ENCODE results near the gene TNFAIP8. TPM values are rescaled to one million over a fixed set of nuclear protein-coding genes. Genes with fewer than 3 reads are reported as not detected.
A peak's percentile ranks its signal among the peaks of the same experiment; 100 is the strongest.

Gene TNFAIP8
- total and polyA plus RNA-seq, 2 experiments from 2014 or later = 10.3 to 14.8 TPM

GRCh38 chr5:119365847-119366539 is 10.2 kb downstream of the TNFAIP8 start:
- no peak for DNase-seq
- H3K36me3 ChIP-seq (ENCODE audit: low read depth) = no peaks in the 10 kb centered on the region

GRCh38 chr5:119366540-119366881 is 10.7 kb downstream of the TNFAIP8 start:
- peaks cover 40% of the 10 kb centered on the region for H3F3A ChIP-seq (ENCODE audit: insufficient read depth)
- H3K4me1 ChIP-seq (ENCODE audit: insufficient read depth) = peaks cover 54% of the 10 kb centered on the region
- no peaks in the 10 kb centered on the region for H4K20me1 ChIP-seq (ENCODE audit: insufficient read depth)
- H3K9ac ChIP-seq = no peak overlapping the region
- H3K36me3 ChIP-seq (ENCODE audit: low read depth) = no peaks in the 10 kb centered on the region
- H3K27ac ChIP-seq = no peak overlapping the region
- no peaks in the 10 kb centered on the region for H3K27me3 ChIP-seq (replicated peaks; ENCODE audit: insufficient read depth)
- DNase-seq = no peak
- 67 to 71% methylated on average over 2 of the region's 2 CpGs for WGBS, 2 experiments (ENCODE audit: low coverage in 1 of 2, low lambda C conversion rate in 2 of 2, missing lambda C conversion rate in 2 of 2)
- H2AFZ ChIP-seq = peak overlapping the region; percentile 59; the same call in 1 of the 2 replicates
- peaks cover 31% of the 10 kb centered on the region for H3K79me2 ChIP-seq (ENCODE audit: insufficient read depth)
- in situ Hi-C loops (cut with MboI) = no loop called here
- no peak overlapping the region for H3K4me3 ChIP-seq
- H3K9me3 ChIP-seq (ENCODE audit: low read depth) = no peaks in the 10 kb centered on the region
- no peak overlapping the region for H3K4me2 ChIP-seq (ENCODE audit: unreplicated experiment)
- TF ChIP-seq EZH2 (IDR thresholded peaks at IDR 0.05; ENCODE audit: insufficient read depth, poor library complexity, severe bottlenecking) = no peak
- no peak for TF ChIP-seq EZH2phosphoT487 (IDR thresholded peaks at IDR 0.05; ENCODE audit: insufficient read depth, low read depth)
- 0 out of 2 replicates have a peak, but pooled peaks cover 3% of the 10 kb centered on the region for H3K9me2 ChIP-seq (ENCODE audit: insufficient read depth)

More at GRCh38 chr5:119365847-119366539, 10.2 kb downstream of the TNFAIP8 start:
- no peaks in the 10 kb centered on the region for H3K9me3 ChIP-seq (ENCODE audit: low read depth)
- H3K9me2 ChIP-seq (ENCODE audit: insufficient read depth) = 0 out of 2 replicates have a peak, but pooled peaks cover 3% of the 10 kb centered on the region
- no peaks in the 10 kb centered on the region for H3K27me3 ChIP-seq (replicated peaks; ENCODE audit: insufficient read depth)
- H3K79me2 ChIP-seq (ENCODE audit: insufficient read depth) = peaks cover 31% of the 10 kb centered on the region
- peaks cover 45% of the 10 kb centered on the region for H3F3A ChIP-seq (ENCODE audit: insufficient read depth)
- no peaks in the 10 kb centered on the region for H4K20me1 ChIP-seq (ENCODE audit: insufficient read depth)
- H3K4me1 ChIP-seq (ENCODE audit: insufficient read depth) = peaks cover 57% of the 10 kb centered on the region
- no peak overlapping the region for H3K4me3 ChIP-seq
- H2AFZ ChIP-seq = peak overlapping the region; percentile 59
- no peak overlapping the region for H3K9ac ChIP-seq
- in situ Hi-C loops (cut with MboI) = no loop called here
- H3K27ac ChIP-seq = no peak overlapping the region
- 25 to 30% methylated on average over 3 of the region's 3 CpGs for WGBS, 2 experiments (ENCODE audit: low coverage in 1 of 2, low lambda C conversion rate in 2 of 2, missing lambda C conversion rate in 2 of 2)
- no peak for TF ChIP-seq EZH2phosphoT487 (IDR thresholded peaks at IDR 0.05; ENCODE audit: insufficient read depth, low read depth)
- TF ChIP-seq EZH2 (IDR thresholded peaks at IDR 0.05; ENCODE audit: insufficient read depth, poor library complexity, severe bottlenecking) = no peak
- H3K4me2 ChIP-seq (ENCODE audit: unreplicated experiment) = peak overlapping the region; percentile 31

GRCh38 chr5:119367502-119368237 is 11.9 kb downstream of the TNFAIP8 start:
- no peak overlapping the region for H3K4me2 ChIP-seq (ENCODE audit: unreplicated experiment)
- TF ChIP-seq EZH2 (IDR thresholded peaks at IDR 0.05; ENCODE audit: insufficient read depth, poor library complexity, severe bottlenecking) (no peak), EZH2phosphoT487 (IDR thresholded peaks at IDR 0.05; ENCODE audit: insufficient read depth, low read depth) (no peak)

GRCh38 chr5:119368238-119368630 is 12.4 kb downstream of the TNFAIP8 start:
- Histone ChIP-seq H3K4me3 (no peak overlapping the region), H3K27ac (no peak overlapping the region), H3K4me1 (ENCODE audit: insufficient read depth) (peaks cover 43% of the 10 kb centered on the region), H4K20me1 (ENCODE audit: insufficient read depth) (no peaks in the 10 kb centered on the region), H3K9me3 (ENCODE audit: low read depth) (no peaks in the 10 kb centered on the region), H3K4me2 (ENCODE audit: unreplicated experiment) (no peak overlapping the region), H3K79me2 (ENCODE audit: insufficient read depth) (peaks cover 31% of the 10 kb centered on the region), H3K27me3 (replicated peaks; ENCODE audit: insufficient read depth) (no peaks in the 10 kb centered on the region), H3K9me2 (ENCODE audit: insufficient read depth) (0 out of 2 replicates have a peak, but pooled peaks cover 3% of the 10 kb centered on the region), H2AFZ (no peak overlapping the region), H3F3A (ENCODE audit: insufficient read depth) (0 out of 2 replicates have a peak, but pooled peaks cover 27% of the 10 kb centered on the region), H3K9ac (no peak overlapping the region), H3K36me3 (ENCODE audit: low read depth) (no peaks in the 10 kb centered on the region)
- in situ Hi-C loops (cut with MboI) = no loop called here
- DNase-seq = no peak
- TF ChIP-seq EZH2phosphoT487 (IDR thresholded peaks at IDR 0.05; ENCODE audit: insufficient read depth, low read depth) = no peak
- TF ChIP-seq EZH2 (IDR thresholded peaks at IDR 0.05; ENCODE audit: insufficient read depth, poor library complexity, severe bottlenecking) = no peak
- 77 to 89% methylated on average over 4 of the region's 4 CpGs for WGBS, 2 experiments (ENCODE audit: low coverage in 1 of 2, low lambda C conversion rate in 2 of 2, missing lambda C conversion rate in 2 of 2)

More at GRCh38 chr5:119367502-119368237, 11.9 kb downstream of the TNFAIP8 start:
- WGBS, 2 experiments (ENCODE audit: low coverage in 1 of 2, low lambda C conversion rate in 2 of 2, missing lambda C conversion rate in 2 of 2) = 35 to 59% methylated on average over 1 of the region's 1 CpG
- Histone ChIP-seq H3K9ac (no peak overlapping the region), H3K27ac (no peak overlapping the region), H2AFZ (no peak overlapping the region), H3K4me1 (ENCODE audit: insufficient read depth) (peaks cover 43% of the 10 kb centered on the region), H4K20me1 (ENCODE audit: insufficient read depth) (no peaks in the 10 kb centered on the region), H3F3A (ENCODE audit: insufficient read depth) (peaks cover 28% of the 10 kb centered on the region), H3K27me3 (replicated peaks; ENCODE audit: insufficient read depth) (no peaks in the 10 kb centered on the region), H3K36me3 (ENCODE audit: low read depth) (no peaks in the 10 kb centered on the region), H3K79me2 (ENCODE audit: insufficient read depth) (peaks cover 31% of the 10 kb centered on the region), H3K4me3 (no peak overlapping the region), H3K9me3 (ENCODE audit: low read depth) (no peaks in the 10 kb centered on the region), H3K9me2 (ENCODE audit: insufficient read depth) (0 out of 2 replicates have a peak, but pooled peaks cover 3% of the 10 kb centered on the region)
- in situ Hi-C loops (cut with MboI) = no loop called here
- peak; percentile 76 for DNase-seq
